HG02885 (cell line): Measurements from ENCODE around the gene UTP14C.
"Not testable (repeated sequence)": the region's sequence is repeated elsewhere in the genome, so short reads cannot be mapped to it uniquely, and the experiment has no call there.

Source experiments
- ATAC-seq: cut with Tn5 transposase; IDR thresholded peaks from one replicate; pipeline ENCODE4 v1.9.1; 2021; ENCODE audit warnings: mild to moderate bottlenecking; ENCODE audit not compliant: unreplicated experiment, poor library complexity

UTP14C gene

GRCh38 chr13:52036037-52036436, 11.5 kb downstream of the UTP14C start:
- no peak for ATAC-seq

- no peak for ATAC-seq
Measured at GRCh38 chr13:52043675-52044074, 19.2 kb downstream of the UTP14C start.

- ATAC-seq: no peak
Measured at GRCh38 chr13:52047463-52047862, 23.0 kb downstream of the UTP14C start.

- ATAC-seq: no peak
Measured at GRCh38 chr13:52048516-52048915, 24.0 kb downstream of the UTP14C start.

GRCh38 chr13:52051400-52051799, 26.9 kb downstream of the UTP14C start:
- ATAC-seq: no peak

- ATAC-seq: no peak
Measured at GRCh38 chr13:52053460-52053859, 29.0 kb downstream of the UTP14C start.

- ATAC-seq: not testable (repeated sequence)
Measured at GRCh38 chr13:52061064-52061463, 36.6 kb downstream of the UTP14C start.

- ATAC-seq: no peak
Measured at GRCh38 chr13:52061587-52061986, 37.1 kb downstream of the UTP14C start.

- no peak for ATAC-seq
Measured at GRCh38 chr13:52067237-52067636, 42.7 kb downstream of the UTP14C start.

- ATAC-seq: no peak
Measured at GRCh38 chr13:52070929-52071523, 46.5 kb downstream of the UTP14C start.
